NCI-H82 treated with DMSO at 0.1 percent for 48 hours (cell line): ENCODE measurements around the gene ZNF141.
"Not testable (repeated sequence)": the region's sequence is repeated elsewhere in the genome, so short reads cannot be mapped to it uniquely, and the experiment has no call there.

Experiments used
- DNase-seq: peaks from one replicate; lab custom pipeline; 2025; ENCODE audit not compliant: unreplicated experiment; lab: John Stamatoyannopoulos, UW

ZNF141 gene

DNA sequence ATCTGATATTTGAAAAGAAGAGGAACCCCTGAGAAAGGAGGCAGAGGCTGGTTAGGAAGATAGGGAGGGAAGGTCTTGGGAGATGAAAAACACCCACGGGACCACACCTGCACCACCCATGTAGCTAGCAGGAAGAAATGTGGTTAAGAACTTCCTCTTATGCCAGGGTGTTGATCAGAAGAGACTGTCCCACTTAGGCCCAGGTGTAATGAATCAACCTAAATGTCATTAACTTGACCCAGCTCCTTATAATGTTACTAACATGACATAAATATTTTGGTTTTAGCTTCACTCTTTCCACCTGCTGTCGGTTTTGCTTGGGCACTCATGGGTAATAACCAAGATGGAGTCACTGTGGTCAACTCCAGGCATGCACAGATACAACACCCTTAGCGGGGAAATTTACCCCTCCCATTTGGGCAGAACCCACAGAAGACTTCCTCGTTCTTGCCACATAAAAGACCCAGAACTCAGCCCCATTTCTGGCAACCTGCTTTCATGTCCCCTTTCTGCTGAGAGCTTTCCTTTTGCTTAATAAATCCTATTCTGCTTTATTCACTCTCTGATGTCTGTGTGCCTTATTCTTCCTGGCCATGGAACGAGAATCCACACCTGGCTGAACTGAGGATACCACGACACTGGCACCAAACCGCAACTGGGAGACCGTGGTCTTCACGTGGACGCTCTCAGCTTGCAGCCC, 46.8 kb downstream of the ZNF141 start:
- no peak for DNase-seq

DNA sequence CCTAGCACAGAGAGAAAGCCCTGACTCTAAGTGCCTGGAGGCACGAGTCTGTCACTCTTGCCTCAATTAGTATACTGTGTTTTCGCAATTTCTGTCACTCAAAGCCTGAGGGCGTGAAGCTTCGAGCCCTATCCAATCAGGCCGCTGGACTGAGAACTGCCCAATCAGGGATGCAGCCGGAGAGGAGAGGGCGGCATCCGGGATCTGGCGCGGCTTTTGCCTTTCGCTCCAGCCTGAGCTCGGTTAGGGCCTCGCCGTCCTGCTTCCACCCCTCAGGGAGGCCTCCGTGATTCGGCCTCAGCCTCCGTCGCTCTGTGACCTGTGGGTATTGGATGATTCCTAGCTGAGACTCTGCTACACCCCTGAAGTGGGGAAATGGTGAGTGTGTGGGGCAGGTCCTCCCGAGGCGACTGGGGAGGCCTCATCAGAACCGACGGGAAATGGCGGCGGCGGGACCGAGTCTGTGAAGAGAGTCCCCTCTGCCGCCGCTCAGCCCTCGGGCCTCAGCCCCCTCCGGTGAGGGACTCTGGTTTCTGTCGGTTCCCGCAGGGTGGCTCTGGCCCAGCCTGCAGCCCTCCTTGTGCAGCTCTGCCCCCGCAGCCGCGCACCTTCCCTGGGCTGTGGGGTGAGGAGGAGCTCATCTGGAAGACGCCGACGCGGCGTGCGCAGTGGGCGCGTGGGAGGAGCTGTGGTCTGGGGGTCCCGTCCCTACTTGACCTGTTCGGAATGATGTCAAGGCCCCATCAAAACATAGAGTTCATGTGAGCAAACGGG, 48.5 kb downstream of the ZNF141 start:
- no peak for DNase-seq

- DNase-seq: no peak
These were observed 49.1 kb downstream of the ZNF141 start for GRCh38 chr4:386708-387105.

DNA sequence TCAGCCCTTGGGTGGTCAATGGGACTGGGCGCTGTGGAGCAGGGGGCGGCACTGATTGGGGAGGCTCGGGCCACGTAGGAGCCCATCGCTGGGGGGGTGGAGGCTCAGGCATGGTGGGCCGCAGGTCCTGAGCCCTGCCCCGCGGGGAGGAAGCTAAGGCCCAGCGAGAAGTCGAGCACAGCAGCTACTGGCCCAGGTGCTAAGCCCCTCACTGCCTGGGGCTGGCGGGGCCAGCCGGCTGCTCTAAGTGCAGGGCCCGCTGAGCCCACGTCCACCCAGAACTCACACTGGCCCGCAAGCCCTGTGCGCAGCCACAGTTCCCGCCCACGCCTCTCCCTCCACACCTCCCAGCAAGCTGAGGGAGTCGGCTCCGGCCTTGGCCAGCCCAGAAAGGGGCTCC, 66.4 kb downstream of the ZNF141 start:
- no peak for DNase-seq

DNA sequence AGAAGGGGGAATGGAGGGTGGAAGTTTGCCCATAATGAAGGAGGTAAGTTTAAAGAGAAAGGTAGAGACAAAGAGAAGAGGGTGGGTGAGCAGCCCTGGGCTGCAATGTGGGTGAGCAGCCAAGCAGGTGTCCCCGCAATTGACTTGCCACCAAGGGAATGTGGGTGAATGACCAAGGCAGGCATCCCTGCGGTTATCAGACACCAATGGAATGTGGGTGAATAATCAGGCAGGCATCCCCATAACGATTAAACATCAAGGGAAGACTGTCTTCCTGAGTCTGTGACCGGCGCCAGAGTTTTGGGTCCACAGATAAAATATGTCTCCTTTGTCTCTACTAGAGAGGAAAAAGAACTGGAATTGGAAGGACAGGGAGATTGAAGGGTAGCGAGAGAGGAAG, 70.7 kb downstream of the ZNF141 start:
- not testable (repeated sequence) for DNase-seq

GRCh38 chr4:422587-422986, 85.0 kb downstream of the ZNF141 start:
- DNase-seq: no peak
